Measurements from ENCODE around the gene PITX2. TPM values are rescaled to one million over a fixed set of nuclear protein-coding genes. Genes with fewer than 3 reads are reported as not detected.

The PITX2 gene
- polyA plus RNA-seq, 1 donor (not counting 4 experiments of a cell fraction or from before 2014, with no cell fraction given), result not detected

GRCh38 chr4:110663738-110664444 is 41.0 kb upstream of the PITX2 start:
- no peak overlapping the region for H2AFZ ChIP-seq (ENCODE audit: control insufficient read depth, low read length)
- no peaks in the 10 kb centered on the region for H3K4me1 ChIP-seq (ENCODE audit: control insufficient read depth, extremely low read depth, insufficient read depth, low read length)
- DNase-seq (ENCODE audit: low read depth, low spot score), result no peak
- H3K27ac ChIP-seq (ENCODE audit: control insufficient read depth, insufficient read depth, low read length), result no peak overlapping the region
- H3K79me2 ChIP-seq (ENCODE audit: control insufficient read depth, insufficient read depth, low read length), result no peaks in the 10 kb centered on the region
- no peak overlapping the region for H3K9ac ChIP-seq (ENCODE audit: control insufficient read depth, extremely low read depth, insufficient read depth, low read length)
- TF ChIP-seq CTCF (optimal IDR thresholded peaks at IDR 0.05 in 1 of 3, IDR thresholded peaks at IDR 0.05 in 1 of 3, conservative IDR thresholded peaks at IDR 0.05 in 1 of 3; ENCODE audit: extremely low read depth in 1 of 3, insufficient read depth in 2 of 3, low read length in 3 of 3) (no peak), EZH2 (IDR thresholded peaks at IDR 0.05; ENCODE audit: low read length) (no peak)
- H3K9me1 ChIP-seq (ENCODE audit: control insufficient read depth, extremely low read depth, insufficient read depth, low read length), result no peaks in the 10 kb centered on the region
- dilution Hi-C loops (cut with MboI; ENCODE audit: extremely low pct_ligation_motif_present, low sequenced_read_pairs), result no loop called here
- H3K4me3 ChIP-seq (ENCODE audit: control insufficient read depth in 2 of 3, extremely low read depth in 1 of 3, insufficient read depth in 2 of 3, low read depth in 1 of 3, low read length in 3 of 3), result no peak overlapping the region
- no peaks in the 10 kb centered on the region for H3K27me3 ChIP-seq (ENCODE audit: control insufficient read depth, extremely low read depth, insufficient read depth, low read length)
- H3K9me3 ChIP-seq (ENCODE audit: control insufficient read depth, low read depth, low read length), result no peaks in the 10 kb centered on the region
- no peak overlapping the region for H3K4me2 ChIP-seq (ENCODE audit: control insufficient read depth, extremely low read depth, insufficient read depth, low read depth, low read length)
- H4K20me1 ChIP-seq (ENCODE audit: control insufficient read depth, extremely low read depth, insufficient read depth, low read length), result no peaks in the 10 kb centered on the region
- no peak for FAIRE-seq
- H3K36me3 ChIP-seq (ENCODE audit: control insufficient read depth in 2 of 2, extremely low read depth in 1 of 2, insufficient read depth in 2 of 2, low read length in 2 of 2), result no peaks in the 10 kb centered on the region

GRCh38 chr4:110663206-110663605 is 40.3 kb upstream of the PITX2 start:
- no peaks in the 10 kb centered on the region for H3K9me3 ChIP-seq (ENCODE audit: control insufficient read depth, low read depth, low read length)
- dilution Hi-C loops (cut with MboI; ENCODE audit: extremely low pct_ligation_motif_present, low sequenced_read_pairs), result no loop called here
- no peaks in the 10 kb centered on the region for H3K4me1 ChIP-seq (ENCODE audit: control insufficient read depth, extremely low read depth, insufficient read depth, low read length)
- no peak overlapping the region for H2AFZ ChIP-seq (ENCODE audit: control insufficient read depth, low read length)
- no peak overlapping the region for H3K4me2 ChIP-seq (ENCODE audit: control insufficient read depth, extremely low read depth, insufficient read depth, low read depth, low read length)
- H3K36me3 ChIP-seq (ENCODE audit: control insufficient read depth in 2 of 2, extremely low read depth in 1 of 2, insufficient read depth in 2 of 2, low read length in 2 of 2), result no peaks in the 10 kb centered on the region
- H3K9ac ChIP-seq (ENCODE audit: control insufficient read depth, extremely low read depth, insufficient read depth, low read length), result no peak overlapping the region
- DNase-seq (ENCODE audit: low read depth, low spot score) (no peak), FAIRE-seq (no peak)
- no peak overlapping the region for H3K4me3 ChIP-seq (ENCODE audit: control insufficient read depth in 2 of 3, extremely low read depth in 1 of 3, insufficient read depth in 2 of 3, low read depth in 1 of 3, low read length in 3 of 3)
- no peaks in the 10 kb centered on the region for H3K9me1 ChIP-seq (ENCODE audit: control insufficient read depth, extremely low read depth, insufficient read depth, low read length)
- no peaks in the 10 kb centered on the region for H3K79me2 ChIP-seq (ENCODE audit: control insufficient read depth, insufficient read depth, low read length)
- TF ChIP-seq CTCF (optimal IDR thresholded peaks at IDR 0.05 in 1 of 3, IDR thresholded peaks at IDR 0.05 in 1 of 3, conservative IDR thresholded peaks at IDR 0.05 in 1 of 3; ENCODE audit: extremely low read depth in 1 of 3, insufficient read depth in 2 of 3, low read length in 3 of 3) (no peak), EZH2 (IDR thresholded peaks at IDR 0.05; ENCODE audit: low read length) (no peak)
- no peaks in the 10 kb centered on the region for H3K27me3 ChIP-seq (ENCODE audit: control insufficient read depth, extremely low read depth, insufficient read depth, low read length)
- no peaks in the 10 kb centered on the region for H4K20me1 ChIP-seq (ENCODE audit: control insufficient read depth, extremely low read depth, insufficient read depth, low read length)
- no peak overlapping the region for H3K27ac ChIP-seq (ENCODE audit: control insufficient read depth, insufficient read depth, low read length)

All from keratinocyte (primary cell).